Mucosa of rectum (tissue), 2 donors: ENCODE results near the gene HTR2A.

Experiments used
- H3K27ac ChIP-seq, 2 donors: one replicate each; pipeline ENCODE4 v1.7.0; 2013; ENCODE audit warnings: inconsistent platforms in 2 of 2, low read depth in 2 of 2, low read length in 2 of 2
- H3K27me3 ChIP-seq, 2 donors: one replicate each; pipeline ENCODE4 v1.7.0; 2013; ENCODE audit warnings: low read length in 2 of 2; ENCODE audit not compliant: control insufficient read depth in 2 of 2, insufficient read depth in 2 of 2
- H3K36me3 ChIP-seq, 2 donors: one replicate each; pipeline ENCODE4 v1.7.0; 2013; ENCODE audit warnings: low read length in 2 of 2; ENCODE audit not compliant: control insufficient read depth in 2 of 2, insufficient read depth in 2 of 2
- H3K4me1 ChIP-seq, 2 donors: one replicate each; pipeline ENCODE4 v1.7.0; 2013; ENCODE audit warnings: low read length in 2 of 2, mild to moderate bottlenecking in 1 of 2; ENCODE audit not compliant: control insufficient read depth in 2 of 2, insufficient read depth in 2 of 2
- H3K4me3 ChIP-seq, 2 donors: one replicate each; pipeline ENCODE4 v1.7.0; 2013; ENCODE audit warnings: low read length in 2 of 2
- H3K9ac ChIP-seq, 2 donors: one replicate each; pipeline ENCODE4 v1.7.0; 2013; ENCODE audit warnings: low read length in 2 of 2, low read depth in 1 of 2, mild to moderate bottlenecking in 1 of 2
- H3K9me3 ChIP-seq, 2 donors: one replicate each; pipeline ENCODE4 v1.7.0; 2013; ENCODE audit warnings: low read length in 2 of 2; ENCODE audit not compliant: control insufficient read depth in 2 of 2
- donor health status: healthy.
- donor health status: Normal muscosa, but diverticular disease.

The HTR2A gene

DNA sequence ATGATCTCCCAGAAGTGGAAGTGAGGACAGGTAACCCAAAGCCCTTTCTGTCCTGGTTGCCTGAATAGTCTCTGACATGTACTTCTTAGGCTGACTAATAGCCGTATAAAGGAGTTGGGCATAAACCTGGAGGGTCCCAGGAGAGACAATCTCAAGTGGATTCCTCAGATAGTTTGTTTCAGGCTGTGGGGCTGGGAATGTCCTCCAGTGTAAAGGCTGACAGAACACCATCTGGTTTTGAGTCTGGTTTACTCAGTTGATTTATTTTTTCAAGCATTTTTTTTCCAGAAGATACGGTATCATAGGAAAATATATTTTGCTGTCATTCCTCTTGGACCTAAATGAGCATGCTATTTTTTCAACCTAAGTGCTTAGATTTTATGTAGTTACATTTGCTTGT, 15.2 kb downstream of the HTR2A start:
- no peaks in the 10 kb centered on the region for H3K9me3 ChIP-seq
- H3K4me3 ChIP-seq, result no peak overlapping the region
- peaks cover 0 to 3% of the 10 kb centered on the region in 2 donors for H3K27me3 ChIP-seq
- H3K9ac ChIP-seq, result no peak overlapping the region
- no peaks in the 10 kb centered on the region for H3K36me3 ChIP-seq
- H3K4me1 ChIP-seq, result no peaks in the 10 kb centered on the region
- no peak overlapping the region for H3K27ac ChIP-seq

DNA sequence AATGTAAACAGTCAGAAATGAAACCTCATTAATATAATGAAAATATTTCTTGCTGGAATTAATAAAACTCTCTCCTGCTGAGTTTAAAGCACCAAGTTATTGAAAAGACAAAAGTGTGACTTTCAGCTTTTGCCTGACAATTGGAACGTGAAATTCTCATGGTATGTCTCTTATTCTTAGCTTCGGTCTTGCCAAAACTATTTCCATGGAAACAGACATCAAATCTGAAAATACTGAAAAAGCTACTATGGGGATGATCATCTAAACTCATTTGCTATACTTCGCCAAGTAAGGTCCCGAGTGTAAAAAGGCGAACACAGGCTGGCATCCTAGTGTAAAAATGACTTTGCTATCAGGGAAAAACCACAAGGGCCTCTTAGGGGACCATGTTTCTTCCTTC, 22.8 kb downstream of the HTR2A start:
- Histone ChIP-seq H3K9me3 (no peaks in the 10 kb centered on the region), H3K27ac (no peak overlapping the region), H3K4me3 (no peak overlapping the region), H3K9ac (no peak overlapping the region), H3K27me3 (no peaks in the 10 kb centered on the region), H3K36me3 (no peaks in the 10 kb centered on the region), H3K4me1 (no peaks in the 10 kb centered on the region)

DNA sequence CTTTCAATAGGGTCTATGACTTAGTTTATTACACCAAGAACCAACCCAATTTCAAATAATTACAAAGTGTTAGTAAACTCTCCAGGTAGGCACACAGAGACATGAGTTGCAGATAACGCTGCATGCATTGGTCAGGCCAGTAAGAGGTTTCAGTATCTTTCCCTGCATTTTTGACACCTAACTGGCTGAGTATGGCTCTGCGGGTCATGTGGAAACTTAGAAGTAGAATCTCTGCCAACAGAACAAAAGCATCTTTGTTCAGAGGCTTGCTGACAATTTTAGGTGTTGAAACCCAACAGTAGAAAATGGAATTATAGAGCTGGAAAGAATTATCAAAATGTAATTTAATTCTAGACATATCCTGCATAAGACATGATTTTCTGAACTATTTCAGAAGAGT, 25.3 kb downstream of the HTR2A start:
- Histone ChIP-seq H3K27me3 (no peaks in the 10 kb centered on the region), H3K36me3 (no peaks in the 10 kb centered on the region), H3K4me1 (no peaks in the 10 kb centered on the region), H3K9ac (no peak overlapping the region), H3K9me3 (no peaks in the 10 kb centered on the region), H3K4me3 (no peak overlapping the region), H3K27ac (no peak overlapping the region)

DNA sequence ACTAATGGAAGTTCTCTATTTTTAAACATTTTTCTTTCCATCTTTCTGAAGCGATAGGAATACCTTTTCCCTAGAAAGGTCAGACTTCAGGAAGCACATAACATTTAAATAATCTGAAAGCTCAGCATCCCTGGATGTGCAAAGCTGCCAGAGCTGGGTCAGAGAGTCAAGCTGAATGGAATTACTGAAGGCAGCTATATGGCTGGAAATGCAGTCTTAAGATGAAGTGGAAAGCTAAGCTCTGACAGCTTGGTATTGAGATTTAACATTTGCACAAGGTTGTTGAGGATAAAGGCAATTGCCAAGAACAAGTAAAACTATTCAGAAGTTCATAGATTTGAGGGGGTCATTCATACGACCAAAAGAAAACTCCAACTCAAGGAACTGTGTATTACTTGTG, 28.8 kb downstream of the HTR2A start:
- Histone ChIP-seq H3K9ac (no peak overlapping the region), H3K4me1 (no peaks in the 10 kb centered on the region), H3K36me3 (no peaks in the 10 kb centered on the region), H3K4me3 (no peak overlapping the region), H3K9me3 (no peaks in the 10 kb centered on the region), H3K27me3 (no peaks in the 10 kb centered on the region), H3K27ac (no peak overlapping the region)

DNA sequence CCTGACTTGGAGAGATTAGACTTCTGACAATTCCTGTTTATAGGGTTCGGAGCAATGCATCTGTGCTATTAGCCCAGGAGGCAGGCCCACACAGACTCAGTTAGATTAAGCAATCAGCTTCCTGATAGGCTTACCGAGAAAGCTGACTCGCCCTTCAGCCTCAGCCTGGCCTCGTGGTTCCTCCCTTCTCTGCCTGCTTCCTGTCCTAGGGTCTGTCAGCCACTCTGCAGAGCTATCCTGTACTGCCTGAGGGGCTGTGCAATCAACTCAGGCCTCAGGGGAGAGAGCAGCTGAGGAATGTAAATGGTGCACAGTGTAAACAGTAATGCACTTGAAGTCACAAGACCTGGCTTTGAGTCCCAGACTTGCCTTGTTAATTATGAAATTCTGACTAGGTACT, 30.7 kb downstream of the HTR2A start:
- Histone ChIP-seq H3K27ac (no peak overlapping the region), H3K9ac (no peak overlapping the region), H3K27me3 (no peaks in the 10 kb centered on the region), H3K4me1 (no peaks in the 10 kb centered on the region), H3K36me3 (no peaks in the 10 kb centered on the region), H3K9me3 (no peaks in the 10 kb centered on the region), H3K4me3 (no peak overlapping the region)

DNA sequence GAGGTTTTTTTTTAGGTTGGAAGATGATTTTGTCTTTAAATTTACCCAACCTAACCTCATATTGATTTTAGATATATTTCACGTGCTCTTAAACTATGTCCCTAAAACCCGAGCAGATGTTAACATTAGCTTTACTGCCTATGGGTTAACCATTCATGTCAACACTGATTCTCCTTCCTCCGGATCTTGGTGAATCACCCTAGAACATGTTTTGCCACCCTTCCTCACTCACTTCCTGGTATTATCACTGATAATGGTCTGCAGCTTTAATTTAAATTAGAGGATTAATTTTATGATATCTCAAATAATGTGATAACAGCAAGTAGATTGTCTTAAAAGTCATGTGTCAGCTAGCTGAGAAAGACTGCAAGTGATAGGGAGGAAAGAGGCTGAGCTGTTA, 31.9 kb downstream of the HTR2A start:
- Histone ChIP-seq H3K27me3 (no peaks in the 10 kb centered on the region), H3K4me1 (no peaks in the 10 kb centered on the region), H3K27ac (no peak overlapping the region), H3K9ac (no peak overlapping the region), H3K9me3 (no peaks in the 10 kb centered on the region), H3K4me3 (no peak overlapping the region), H3K36me3 (no peaks in the 10 kb centered on the region)

DNA sequence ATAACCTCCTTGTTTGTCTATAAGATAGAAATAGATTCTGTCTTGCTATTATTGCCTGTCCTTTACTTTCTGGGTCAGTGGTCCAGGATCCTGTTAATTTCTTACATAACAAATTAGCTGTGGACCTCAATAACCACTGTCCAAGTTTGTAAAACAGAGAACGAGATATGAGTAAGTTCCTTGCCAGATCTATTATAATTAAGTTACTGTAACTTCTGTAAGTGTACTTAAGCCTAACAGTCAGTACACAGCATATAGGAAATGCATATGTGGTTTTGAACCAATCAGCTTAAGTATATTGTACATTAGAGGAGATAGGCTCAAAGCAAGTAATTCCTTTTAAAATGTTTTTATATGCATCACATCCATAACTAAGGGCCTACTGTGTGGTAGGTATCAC, 34.9 kb downstream of the HTR2A start:
- no peak overlapping the region for H3K9ac ChIP-seq
- no peaks in the 10 kb centered on the region for H3K4me1 ChIP-seq
- no peaks in the 10 kb centered on the region for H3K36me3 ChIP-seq
- no peak overlapping the region for H3K4me3 ChIP-seq
- no peak overlapping the region for H3K27ac ChIP-seq
- no peaks in the 10 kb centered on the region for H3K27me3 ChIP-seq
- H3K9me3 ChIP-seq, result no peaks in the 10 kb centered on the region

DNA sequence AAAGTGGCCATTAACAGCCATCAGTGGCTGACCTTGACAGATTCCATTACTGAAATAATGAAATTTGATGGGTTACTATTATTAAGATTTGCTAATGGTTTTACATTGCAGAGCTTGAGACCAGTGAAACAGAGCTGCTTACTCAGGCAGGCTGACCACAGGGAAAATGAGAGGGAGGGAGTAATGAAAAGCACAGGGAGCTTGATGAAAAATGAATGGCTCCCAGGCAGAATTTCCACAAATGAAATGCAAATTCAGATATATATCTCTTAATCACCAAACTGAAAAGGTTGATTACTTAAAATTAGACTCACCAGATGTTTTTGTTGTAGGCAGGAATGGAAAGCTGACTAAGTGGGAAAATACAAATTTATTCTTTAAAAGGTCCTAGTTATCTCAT, 36.1 kb downstream of the HTR2A start:
- Histone ChIP-seq H3K27ac (no peak overlapping the region), H3K9me3 (no peaks in the 10 kb centered on the region), H3K9ac (no peak overlapping the region), H3K27me3 (no peaks in the 10 kb centered on the region), H3K36me3 (no peaks in the 10 kb centered on the region), H3K4me1 (no peaks in the 10 kb centered on the region), H3K4me3 (no peak overlapping the region)

DNA sequence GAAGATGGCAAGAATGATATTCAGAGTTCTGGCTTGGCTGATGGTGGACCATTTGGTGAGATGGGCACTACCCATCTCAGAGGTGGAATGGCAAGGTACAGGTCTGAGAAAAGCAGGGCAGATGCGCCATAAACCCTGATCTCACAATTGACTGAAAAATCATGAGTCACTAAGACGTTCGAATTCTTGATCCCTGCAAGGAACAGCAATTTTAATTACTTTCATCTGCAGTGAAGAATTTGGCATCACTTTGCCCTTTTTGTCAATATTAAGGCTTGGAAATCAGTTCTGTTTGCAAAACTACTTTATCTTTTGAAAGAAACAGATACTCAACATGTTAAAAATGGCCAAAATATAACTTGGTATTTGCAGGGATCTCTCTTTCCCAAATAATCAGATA, 38.1 kb downstream of the HTR2A start:
- peaks cover 0 to 5% of the 10 kb centered on the region in 2 donors for H3K4me1 ChIP-seq
- no peaks in the 10 kb centered on the region for H3K27me3 ChIP-seq
- H3K36me3 ChIP-seq, result no peaks in the 10 kb centered on the region
- no peak overlapping the region for H3K9ac ChIP-seq
- H3K4me3 ChIP-seq, result no peak overlapping the region
- H3K9me3 ChIP-seq, result no peaks in the 10 kb centered on the region
- no peak overlapping the region for H3K27ac ChIP-seq

DNA sequence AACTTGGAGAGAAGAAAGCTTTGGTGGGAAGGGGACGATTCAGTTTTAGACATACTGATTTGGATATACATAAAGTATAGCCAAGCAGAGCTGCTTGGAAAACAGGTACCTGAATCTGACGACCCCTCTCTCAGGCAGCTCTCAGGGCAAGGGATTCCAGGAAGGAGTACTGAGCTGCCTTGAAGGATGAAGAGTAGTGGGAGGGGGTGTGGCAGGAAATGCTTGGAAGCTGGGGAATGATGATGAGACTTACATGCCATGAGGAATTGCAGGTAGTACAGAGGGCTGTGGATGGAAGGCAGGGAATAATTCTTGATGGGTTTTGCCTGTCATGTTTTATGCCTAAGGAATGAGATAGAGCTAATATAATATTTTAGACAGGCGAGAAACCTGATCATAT, 38.7 kb downstream of the HTR2A start:
- Histone ChIP-seq H3K4me1 (peaks cover 0 to 5% of the 10 kb centered on the region in 2 donors), H3K27ac (no peak overlapping the region), H3K4me3 (no peak overlapping the region), H3K9me3 (no peaks in the 10 kb centered on the region), H3K27me3 (no peaks in the 10 kb centered on the region), H3K36me3 (no peaks in the 10 kb centered on the region), H3K9ac (no peak overlapping the region)

DNA sequence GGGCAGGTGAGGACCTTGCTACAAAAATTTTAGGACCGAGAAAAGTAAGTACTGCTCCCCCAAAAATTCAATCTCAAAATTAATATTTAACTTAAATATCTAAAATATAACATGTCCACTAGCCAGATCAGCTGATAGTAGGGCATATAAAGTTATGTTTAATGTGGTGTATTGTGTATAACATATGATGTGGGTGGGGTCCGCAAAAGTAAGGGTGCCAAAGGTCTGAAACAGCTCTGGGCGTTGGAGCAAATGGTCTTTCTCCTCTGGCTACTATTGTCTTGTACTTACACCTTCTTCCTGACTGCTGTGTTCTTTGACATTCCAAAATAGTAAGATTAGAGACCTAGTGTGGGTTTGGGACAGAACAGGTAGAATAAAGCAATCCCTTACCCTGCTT, 41.2 kb downstream of the HTR2A start:
- no peak overlapping the region for H3K4me3 ChIP-seq
- peaks cover 0 to 5% of the 10 kb centered on the region in 2 donors for H3K4me1 ChIP-seq
- H3K27ac ChIP-seq, result no peak overlapping the region
- H3K36me3 ChIP-seq, result no peaks in the 10 kb centered on the region
- no peaks in the 10 kb centered on the region for H3K9me3 ChIP-seq
- no peak overlapping the region for H3K9ac ChIP-seq
- no peaks in the 10 kb centered on the region for H3K27me3 ChIP-seq
